Smooth muscle cell (in vitro differentiated cells): ENCODE results near the gene GPR157. TPM values are rescaled to one million over a fixed set of nuclear protein-coding genes. Genes with fewer than 3 reads are reported as not detected.
A peak's percentile ranks its signal among the peaks of the same experiment; 100 is the strongest.

ENCODE experiments used
- DNase-seq: peaks from one replicate; lab custom pipeline; 2025; ENCODE audit not compliant: unreplicated experiment; lab: John Stamatoyannopoulos, UW
- H2AFZ ChIP-seq: fragments of 200-600 bp; sonication (generic); 2 replicates; pipeline ENCODE4 v1.6.0; 2016; ENCODE audit warnings: antibody characterized with exemption, low read depth, mild to moderate bottlenecking
- H3F3A ChIP-seq: fragments of 200-600 bp; sonication (generic); 2 replicates; pipeline ENCODE4 v1.6.0; 2017; ENCODE audit warnings: antibody characterized with exemption, low read depth
- H3K27ac ChIP-seq: fragments of 200-600 bp; sonication (generic); 2 replicates; pipeline ENCODE4 v1.5.1; 2016; ENCODE audit warnings: low read depth, mild to moderate bottlenecking
- H3K27me3 ChIP-seq: fragments of 200-600 bp; sonication (generic); 2 replicates; pipeline ENCODE4 v1.6.1; 2016; ENCODE audit warnings: low read depth, mild to moderate bottlenecking
- H3K36me3 ChIP-seq: fragments of 200-600 bp; sonication (generic); 2 replicates; pipeline ENCODE4 v1.5.1; 2016; ENCODE audit warnings: low read depth
- H3K4me1 ChIP-seq: fragments of 200-600 bp; sonication (generic); 2 replicates; pipeline ENCODE4 v1.5.1; 2016; ENCODE audit warnings: low read depth
- H3K4me2 ChIP-seq: fragments of 200-600 bp; sonication (generic); 2 replicates; pipeline ENCODE4 v1.6.0; 2016; ENCODE audit warnings: mild to moderate bottlenecking
- H3K4me3 ChIP-seq: fragments of 200-600 bp; sonication (generic); 2 replicates; pipeline ENCODE4 v1.5.1; 2016; ENCODE audit warnings: mild to moderate bottlenecking
- H3K79me2 ChIP-seq: fragments of 200-600 bp; sonication (generic); 2 replicates; pipeline ENCODE4 v1.6.0; 2016; ENCODE audit warnings: low read depth, mild to moderate bottlenecking
- H3K9ac ChIP-seq: fragments of 200-600 bp; sonication (generic); 2 replicates; pipeline ENCODE4 v1.6.0; 2016; ENCODE audit warnings: low read depth
- H3K9me3 ChIP-seq: fragments of 200-600 bp; sonication (generic); replicated peaks from 2 replicates; pipeline ENCODE4 v1.5.1; 2016; ENCODE audit warnings: low read depth
- H4K20me1 ChIP-seq: fragments of 200-600 bp; sonication (generic); 2 replicates; pipeline ENCODE4 v1.6.0; 2016; ENCODE audit warnings: low read depth
- CTCF ChIP-seq: fragments of 200-600 bp; sonication (generic); IDR thresholded peaks from 2 replicates; pipeline ENCODE4 v1.5.1; 2017; ENCODE audit warnings: borderline replicate concordance, mild to moderate bottlenecking, antibody characterized with exemption; ENCODE audit not compliant: insufficient read depth, poor library complexity, severe bottlenecking
- WGBS: methylation state at CpG from one replicate; pipeline ENCODE4 v1.1.7; 2016; ENCODE audit warnings: low lambda C conversion rate; 5-methylcytosine and 5-hydroxymethylcytosine counted together
- polyA plus RNA-seq: library from polyadenylated mRNA; unstranded; fragments of >200 nt; fragmentation: Nextera tagmentation; extraction: Ambion mirVana; gene quantifications from 2 replicates; pipeline ENCODE4 v1.2.1, GENCODE V29; 2016
- total RNA-seq: library from RNA; depleted of rRNA; stranded (reverse); fragments of >200 nt; gene quantifications from 2 replicates; pipeline ENCODE4 v1.2.3, GENCODE V29; 2014

The GPR157 gene
- total and polyA plus RNA-seq, 2 experiments from 2014 or later = 1.6 to 2.8 TPM

DNA sequence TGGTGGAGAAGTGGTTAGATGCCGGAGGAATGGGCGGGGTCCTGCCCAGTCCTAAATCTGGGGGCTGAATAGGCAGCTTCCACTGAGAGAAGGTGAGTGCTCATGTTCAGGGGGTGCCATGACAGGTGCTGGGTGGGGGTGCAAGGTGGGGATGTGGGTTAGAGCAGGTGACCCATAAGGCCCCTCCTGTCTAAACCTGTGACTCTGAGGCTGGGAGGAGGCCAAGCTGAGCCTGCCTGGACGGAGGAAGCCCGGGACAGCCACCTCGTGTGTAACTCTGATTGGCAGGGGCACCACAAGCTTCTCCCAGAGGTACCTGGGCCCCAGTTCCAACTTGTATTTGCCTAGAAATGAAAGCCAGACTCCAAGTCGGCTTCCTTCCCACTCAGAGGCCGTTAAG, 10.7 kb downstream of the GPR157 start:
- no peaks in the 10 kb centered on the region for H3K36me3 ChIP-seq
- no peaks in the 10 kb centered on the region for H3K79me2 ChIP-seq
- H3F3A ChIP-seq = no peaks in the 10 kb centered on the region
- no peaks in the 10 kb centered on the region for H3K4me1 ChIP-seq
- no peak overlapping the region for H3K4me2 ChIP-seq
- H3K27ac ChIP-seq = no peak overlapping the region
- no peak for TF ChIP-seq CTCF
- H3K9me3 ChIP-seq = no peaks in the 10 kb centered on the region
- H2AFZ ChIP-seq = no peak overlapping the region
- H3K4me3 ChIP-seq = no peak overlapping the region
- no peak overlapping the region for H3K9ac ChIP-seq
- DNase-seq = no peak
- WGBS = 93% methylated on average over 7 of the region's 7 CpGs
- no peaks in the 10 kb centered on the region for H4K20me1 ChIP-seq
- no peaks in the 10 kb centered on the region for H3K27me3 ChIP-seq

GRCh38 chr1:9115351-9116205, 13.3 kb downstream of the GPR157 start:
- Histone ChIP-seq H2AFZ (no peak overlapping the region), H3K27me3 (no peaks in the 10 kb centered on the region), H3K27ac (no peak overlapping the region), H3K4me3 (no peak overlapping the region), H3K36me3 (no peaks in the 10 kb centered on the region), H3K79me2 (no peaks in the 10 kb centered on the region), H3F3A (no peaks in the 10 kb centered on the region), H3K4me1 (no peaks in the 10 kb centered on the region), H4K20me1 (no peaks in the 10 kb centered on the region), H3K9me3 (no peaks in the 10 kb centered on the region), H3K4me2 (no peak overlapping the region), H3K9ac (no peak overlapping the region)
- TF ChIP-seq CTCF = no peak
- 83% methylated on average over 5 of the region's 5 CpGs for WGBS
- no peak for DNase-seq

GRCh38 chr1:9112961-9113880, 15.7 kb downstream of the GPR157 start:
- no peak for TF ChIP-seq CTCF
- H3K79me2 ChIP-seq = no peaks in the 10 kb centered on the region
- peak overlapping the region; percentile 70 for H3K9ac ChIP-seq
- no peaks in the 10 kb centered on the region for H3F3A ChIP-seq
- no peak overlapping the region for H3K4me3 ChIP-seq
- H3K4me2 ChIP-seq = no peak overlapping the region
- H3K36me3 ChIP-seq = no peaks in the 10 kb centered on the region
- H3K27me3 ChIP-seq = no peaks in the 10 kb centered on the region
- no peaks in the 10 kb centered on the region for H4K20me1 ChIP-seq
- DNase-seq = no peak
- 83% methylated on average over 13 of the region's 13 CpGs for WGBS
- H3K27ac ChIP-seq = peak overlapping the region; percentile 82
- no peak overlapping the region for H2AFZ ChIP-seq
- no peaks in the 10 kb centered on the region for H3K9me3 ChIP-seq
- no peaks in the 10 kb centered on the region for H3K4me1 ChIP-seq
